Stimulated activated CD8-positive, alpha-beta memory T cell treated with anti-CD3 and anti-CD28 coated beads, Interleukin-4, amount 100 ng/mL, for 48 hours (primary cell): Measurements from ENCODE around the gene TMEM191C.
"Not testable (repeated sequence)": the region's sequence is repeated elsewhere in the genome, so short reads cannot be mapped to it uniquely, and the experiment has no call there.

ENCODE experiments used
- DNase-seq: peaks from one replicate; pipeline ENCODE4 v3.0.0-alpha.2; 2020

TMEM191C gene

DNA sequence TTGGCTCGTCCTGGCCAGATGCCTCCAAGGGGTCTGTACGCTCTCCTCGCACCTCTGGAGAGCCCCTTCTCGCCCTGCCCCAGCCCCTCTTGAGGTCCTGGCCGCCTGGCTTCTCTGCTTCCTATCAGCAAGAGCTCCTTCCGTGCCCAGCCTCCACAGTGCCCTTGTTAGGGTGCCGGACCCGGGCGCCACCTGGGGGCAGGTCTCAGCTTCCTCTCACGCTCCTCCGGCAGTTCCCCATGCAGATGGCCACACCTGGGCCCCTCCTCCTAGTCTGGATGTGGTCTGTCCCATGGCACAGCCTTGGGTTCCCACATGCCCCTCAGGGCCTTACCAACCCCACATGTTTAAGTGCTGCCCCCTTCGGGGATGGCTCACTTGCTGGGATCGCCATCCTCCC is 6.5 kb downstream of the TMEM191C start:
- not testable (repeated sequence) for DNase-seq

DNA sequence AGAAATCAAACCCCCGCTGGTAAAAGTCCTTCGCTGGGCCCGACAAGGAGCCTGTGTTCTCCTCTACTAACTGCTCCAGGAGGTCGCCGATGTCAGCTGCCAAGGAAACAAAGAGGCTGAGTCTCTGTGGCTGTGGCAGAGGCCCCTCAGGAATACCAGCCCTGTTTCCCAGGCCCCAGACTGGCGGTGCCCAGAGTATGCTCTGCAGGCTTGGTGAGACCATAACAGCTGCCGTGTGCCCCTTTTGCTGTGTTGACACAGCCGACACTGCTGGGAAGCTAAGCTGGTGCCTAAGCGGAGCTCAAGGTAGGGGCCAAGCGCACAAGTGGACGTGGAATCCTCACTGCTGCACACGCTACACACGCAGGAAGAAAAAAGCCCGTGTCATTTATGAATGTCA is 16.9 kb downstream of the TMEM191C start:
- not testable (repeated sequence) for DNase-seq

DNA sequence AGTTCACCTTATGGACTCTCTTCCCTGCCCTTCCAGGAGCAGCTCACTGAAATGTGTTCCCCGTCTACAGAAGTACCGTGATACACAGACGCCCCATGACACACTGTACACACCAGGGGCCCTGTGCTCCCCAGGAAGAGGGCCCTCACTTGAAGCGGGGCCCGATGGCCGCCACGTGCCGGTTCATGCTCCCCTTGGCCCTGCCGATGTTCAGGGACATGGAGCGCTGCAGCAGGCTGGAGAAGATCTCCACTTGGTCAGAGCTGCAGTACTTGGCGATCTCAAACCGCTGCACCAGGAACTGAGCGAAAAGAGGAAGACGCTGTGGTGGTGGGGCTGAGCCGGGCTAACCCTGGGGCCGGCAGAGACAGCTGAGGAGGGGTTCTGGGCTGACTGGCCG is 20.5 kb downstream of the TMEM191C start:
- DNase-seq, result not testable (repeated sequence)

DNA sequence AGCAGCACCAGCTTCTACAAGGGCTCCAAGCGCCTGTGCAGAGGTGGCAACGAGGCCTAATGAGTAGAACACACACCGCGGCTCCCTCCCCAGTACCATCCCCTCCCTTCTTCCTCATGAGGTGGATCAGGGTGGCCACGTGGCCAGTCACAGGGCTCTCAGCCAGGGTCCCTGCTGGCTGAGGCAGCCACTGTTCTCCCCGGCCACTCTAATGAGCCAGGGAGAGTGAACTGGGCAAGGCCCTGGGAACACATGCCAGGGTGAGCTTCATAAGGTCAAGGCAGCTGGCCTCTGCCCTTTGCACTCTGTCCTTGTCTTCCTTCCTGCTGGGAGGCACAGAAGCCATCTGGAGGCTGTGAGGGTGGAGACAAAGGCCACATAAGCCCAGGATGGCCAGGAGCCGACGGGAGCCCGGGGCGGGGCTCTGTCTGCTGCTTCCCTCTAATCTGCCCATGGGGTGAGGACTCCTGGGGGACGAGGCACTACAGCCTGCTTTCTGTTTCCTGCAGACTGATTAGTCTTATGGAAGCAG is 22.0 kb downstream of the TMEM191C start:
- not testable (repeated sequence) for DNase-seq

DNA sequence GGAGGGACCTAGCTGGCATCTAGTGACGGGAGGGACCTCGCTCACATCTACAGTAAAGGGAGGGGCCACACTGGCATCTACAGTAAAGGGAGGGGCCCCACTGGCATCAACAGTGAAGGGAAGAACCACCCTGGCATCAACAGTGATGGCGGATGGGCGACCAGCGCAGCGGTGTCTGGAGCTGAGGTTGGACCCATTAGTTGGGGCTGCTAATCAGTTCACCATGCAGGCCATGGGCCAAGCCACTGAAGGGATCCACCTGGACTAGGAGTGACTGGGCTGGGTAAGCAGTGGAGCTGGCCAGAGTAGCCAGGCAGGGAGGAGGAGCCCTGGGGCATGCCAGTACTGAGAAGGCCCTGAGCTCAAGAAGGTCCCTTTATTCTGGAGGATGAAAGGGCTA is 23.4 kb downstream of the TMEM191C start:
- not testable (repeated sequence) for DNase-seq

DNA sequence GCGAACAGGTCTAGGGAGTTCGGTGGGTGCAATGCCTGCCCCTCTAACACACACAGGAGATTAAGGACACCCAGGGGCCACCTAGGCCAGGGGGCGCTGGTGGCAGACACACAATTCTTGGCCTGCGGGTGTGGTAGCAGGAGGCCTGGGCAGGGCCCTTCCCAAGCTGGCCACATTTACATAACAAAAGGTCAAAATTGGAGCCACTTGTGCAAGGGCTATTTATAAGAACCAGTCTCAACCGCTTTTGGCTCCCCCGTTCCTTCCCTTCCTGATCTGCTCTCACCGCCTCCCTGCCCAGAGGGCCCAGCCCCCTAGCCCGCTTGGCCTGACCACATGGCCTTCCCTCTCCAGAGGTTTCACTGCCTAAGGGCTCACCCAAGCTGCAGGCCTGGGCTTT is 25.1 kb downstream of the TMEM191C start:
- not testable (repeated sequence) for DNase-seq

DNA sequence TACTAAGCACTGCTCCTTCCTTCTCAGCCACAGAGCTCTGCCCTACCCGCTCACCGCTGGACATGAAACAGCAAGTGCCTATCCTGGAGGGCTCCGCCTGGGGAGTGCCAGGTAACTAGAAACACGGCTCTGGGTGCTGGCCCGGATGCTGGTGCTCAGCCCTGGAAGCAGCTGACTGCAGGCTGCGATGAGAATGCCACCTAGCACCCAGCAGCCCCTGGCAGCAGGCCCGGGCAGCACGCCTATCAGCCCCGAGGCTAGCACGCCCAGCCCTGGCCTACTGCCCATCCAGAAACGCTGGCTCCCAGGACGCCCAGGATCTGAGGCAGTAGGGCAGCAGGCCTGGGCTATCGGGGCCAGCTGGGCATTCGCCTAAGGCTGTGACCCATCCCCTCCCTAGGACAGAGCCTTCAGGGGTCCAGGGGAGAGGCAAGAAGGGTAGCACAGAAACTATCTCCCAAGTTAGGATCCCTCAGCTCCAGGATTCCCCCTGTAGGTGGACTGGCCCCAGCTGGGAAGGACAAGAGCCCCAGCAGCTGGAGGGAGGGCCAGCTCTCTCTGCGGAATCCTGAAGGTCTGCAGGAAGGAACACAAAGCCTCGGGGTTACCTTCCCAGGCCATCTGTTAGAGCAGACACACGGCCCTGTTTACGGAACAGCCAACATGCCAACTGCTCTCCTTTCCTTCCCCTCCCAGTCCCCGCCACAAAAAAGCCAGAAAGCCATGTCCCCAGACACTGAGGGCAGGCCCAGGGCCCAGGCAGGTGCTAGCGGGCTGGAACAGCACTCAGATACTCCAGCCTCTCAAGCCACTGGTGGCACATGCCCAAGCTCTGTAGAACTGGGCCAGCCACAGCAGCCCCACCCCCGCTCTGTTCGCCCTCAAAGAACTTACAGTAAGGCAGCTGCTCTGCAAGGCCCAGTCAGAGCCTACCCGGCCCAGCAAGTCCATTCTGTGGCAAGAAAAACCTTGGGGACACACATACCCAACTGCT is 26.9 kb downstream of the TMEM191C start:
- not testable (repeated sequence) for DNase-seq

DNA sequence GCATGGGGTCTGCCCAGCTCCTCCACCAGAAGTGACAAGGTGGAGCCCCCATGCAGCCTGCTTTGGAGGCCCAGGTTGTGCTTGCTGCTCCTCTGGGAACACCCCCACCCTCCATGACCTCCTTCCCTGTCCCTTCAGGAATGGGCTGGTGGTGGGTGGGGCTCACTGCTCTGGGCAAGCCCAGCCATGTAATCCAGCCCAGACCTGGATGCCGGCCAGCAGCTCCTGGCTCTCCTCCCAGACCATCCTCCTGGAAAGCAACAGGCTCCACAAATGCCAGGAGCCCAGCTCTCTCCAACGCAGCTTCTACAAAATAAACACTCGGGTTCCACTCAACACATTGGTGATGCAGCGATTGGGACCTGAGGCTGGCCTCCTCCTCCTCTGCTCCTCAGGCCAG is 30.8 kb downstream of the TMEM191C start:
- not testable (repeated sequence) for DNase-seq

DNA sequence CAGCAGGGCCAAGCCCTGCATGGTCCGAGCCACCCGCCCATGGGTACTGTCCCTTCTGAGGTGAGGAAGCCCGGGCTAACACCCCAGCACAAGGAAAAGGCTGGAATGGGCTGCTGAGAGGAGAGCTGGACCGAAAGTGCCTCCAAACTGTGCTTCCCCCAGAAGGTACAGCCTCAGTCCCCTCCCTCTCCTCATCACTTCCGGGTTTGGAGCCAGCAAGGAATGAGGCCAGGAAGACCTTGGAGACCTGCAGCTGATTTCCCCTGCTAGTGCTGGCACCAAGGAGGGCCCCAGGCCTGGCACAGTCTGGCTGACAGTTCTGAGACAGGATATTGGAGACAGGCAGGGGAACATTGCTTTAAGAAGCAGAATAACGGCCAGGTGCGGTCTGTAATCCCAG is 31.3 kb downstream of the TMEM191C start:
- not testable (repeated sequence) for DNase-seq

DNA sequence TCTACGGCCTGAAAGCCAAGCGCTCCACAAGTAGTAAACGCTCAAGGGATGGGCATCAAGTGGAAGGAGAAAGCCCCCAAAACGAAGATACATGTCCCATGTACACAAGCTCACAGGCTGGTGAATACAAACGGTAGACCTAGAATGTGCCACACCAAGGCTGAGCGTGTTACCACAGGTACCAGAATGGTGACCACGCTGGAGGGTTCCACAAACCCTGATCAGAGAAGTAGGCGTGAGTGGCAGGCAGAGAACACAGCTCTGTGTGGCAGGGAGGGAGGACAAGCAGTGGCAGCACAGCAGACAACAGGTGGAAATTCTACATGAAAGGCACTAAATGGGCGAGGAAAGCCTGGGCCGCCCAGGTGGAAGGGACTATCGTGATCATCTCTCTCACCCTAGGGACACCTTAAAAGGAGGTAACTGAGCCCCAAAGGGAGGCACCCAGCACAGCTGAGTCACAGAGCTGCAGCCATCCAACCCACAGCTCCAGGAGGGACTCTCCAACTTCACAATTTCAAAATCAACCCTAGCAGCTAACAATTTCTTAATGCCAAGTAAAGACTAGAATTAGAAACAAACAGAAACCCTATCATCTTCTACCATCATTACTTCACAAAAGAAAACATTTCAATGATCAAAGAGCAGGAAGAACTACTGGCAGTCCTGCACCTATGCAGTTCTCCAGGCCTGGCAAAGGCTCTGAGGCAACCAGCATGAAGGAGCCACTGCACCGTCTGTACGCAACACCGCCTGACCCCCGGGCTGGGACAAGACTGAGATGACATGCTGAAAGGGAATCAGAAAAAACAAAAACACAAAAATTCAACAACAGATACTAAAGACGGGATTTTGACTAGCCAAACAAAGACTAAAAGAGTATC is 32.7 kb downstream of the TMEM191C start:
- not testable (repeated sequence) for DNase-seq

DNA sequence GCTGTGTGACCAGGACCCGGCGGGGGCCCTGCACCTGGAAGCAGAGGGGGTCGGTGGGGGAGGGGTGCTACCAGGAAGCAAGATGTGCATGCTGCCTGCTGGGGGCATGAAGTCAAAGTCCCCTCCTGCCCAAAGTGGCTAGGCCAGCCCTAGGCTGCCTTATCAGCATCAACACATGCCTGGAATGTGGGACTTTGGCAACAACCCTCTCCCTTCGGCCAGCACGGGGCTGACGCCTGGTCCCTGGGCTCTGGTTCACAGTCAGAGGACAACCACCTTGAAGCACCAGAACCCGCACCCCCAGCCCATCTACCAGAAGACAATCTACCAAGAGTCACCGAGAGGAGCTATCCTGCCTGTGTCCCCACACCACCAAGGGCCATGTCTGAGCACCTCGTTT is 43.2 kb downstream of the TMEM191C start:
- DNase-seq, result not testable (repeated sequence)

DNA sequence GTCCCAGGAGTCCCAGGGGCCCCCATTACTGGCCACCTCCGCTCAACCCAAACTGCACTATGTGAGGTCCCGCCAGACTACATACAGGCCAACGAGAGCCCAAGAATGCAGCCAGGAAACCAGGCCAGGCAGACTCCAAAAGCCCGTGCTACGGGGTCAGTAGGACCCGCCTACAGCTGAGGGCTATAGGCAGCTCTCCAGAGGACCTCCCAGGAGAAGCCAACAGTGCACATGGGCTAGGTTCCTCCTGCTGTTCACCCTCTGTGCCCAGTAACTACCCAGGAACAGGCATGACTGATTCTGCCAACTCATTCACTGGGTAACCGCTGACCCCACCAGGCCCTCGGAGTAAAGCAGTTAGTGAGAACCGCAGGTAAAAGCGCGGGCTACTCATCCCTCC is 44.8 kb downstream of the TMEM191C start:
- not testable (repeated sequence) for DNase-seq

DNA sequence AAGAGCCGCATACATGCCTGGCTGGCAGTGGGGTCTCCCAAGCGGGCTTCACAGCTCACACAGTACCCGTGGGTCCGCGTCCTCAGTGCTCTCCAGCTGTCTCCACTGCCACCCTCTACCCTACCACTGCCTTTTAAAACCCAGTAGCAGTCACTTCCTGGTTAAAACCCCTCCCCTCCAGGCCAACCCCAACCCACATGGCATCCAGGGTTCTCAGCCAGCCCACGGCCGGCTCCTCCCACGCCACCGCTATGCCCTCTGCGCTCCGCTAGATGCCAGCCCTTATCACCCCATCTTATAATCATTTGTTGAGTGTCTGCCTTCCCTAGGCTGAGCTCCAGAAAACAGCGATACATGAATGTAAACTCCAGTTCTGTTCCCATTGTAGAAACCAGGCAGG is 46.9 kb downstream of the TMEM191C start:
- not testable (repeated sequence) for DNase-seq

DNA sequence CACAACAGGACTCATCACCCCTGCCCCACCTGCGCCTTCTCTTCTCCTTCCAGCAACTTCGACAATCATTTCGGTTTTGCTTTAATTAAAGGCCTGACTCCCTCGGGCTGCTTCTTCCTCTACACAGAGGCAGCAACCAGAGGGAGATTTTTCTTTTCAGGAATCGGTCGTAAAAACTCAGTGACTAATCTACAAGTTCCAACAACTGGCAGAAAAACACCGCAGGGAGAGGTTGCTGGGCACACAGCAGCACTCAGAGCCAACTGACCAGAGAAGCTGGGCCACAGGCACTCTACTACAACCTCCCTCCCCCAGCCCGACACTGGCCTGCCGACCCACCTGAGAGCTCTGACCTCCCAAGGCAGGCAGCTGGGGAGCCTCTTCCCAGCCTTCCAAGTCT is 48.0 kb downstream of the TMEM191C start:
- not testable (repeated sequence) for DNase-seq

DNA sequence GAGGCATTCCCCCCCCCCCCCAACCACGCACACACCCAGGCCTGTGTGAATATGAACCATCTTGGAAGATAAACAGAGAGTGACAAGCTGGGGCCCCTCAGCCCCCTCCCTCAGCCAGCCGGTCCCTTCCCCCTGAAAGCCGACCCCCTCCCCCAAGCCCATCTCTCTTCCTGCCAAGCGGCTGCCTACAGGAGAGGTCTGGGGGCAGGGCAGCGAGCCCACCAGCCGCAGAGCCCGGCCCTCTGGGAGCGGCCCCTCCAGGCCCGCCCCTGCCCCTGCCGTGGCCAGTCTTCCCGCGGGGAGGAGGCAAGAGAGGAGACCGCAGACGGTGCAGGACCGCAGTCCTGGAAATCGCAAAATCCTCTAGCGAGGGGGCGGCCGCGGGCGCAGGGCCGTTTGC is 49.3 kb downstream of the TMEM191C start:
- not testable (repeated sequence) for DNase-seq

DNA sequence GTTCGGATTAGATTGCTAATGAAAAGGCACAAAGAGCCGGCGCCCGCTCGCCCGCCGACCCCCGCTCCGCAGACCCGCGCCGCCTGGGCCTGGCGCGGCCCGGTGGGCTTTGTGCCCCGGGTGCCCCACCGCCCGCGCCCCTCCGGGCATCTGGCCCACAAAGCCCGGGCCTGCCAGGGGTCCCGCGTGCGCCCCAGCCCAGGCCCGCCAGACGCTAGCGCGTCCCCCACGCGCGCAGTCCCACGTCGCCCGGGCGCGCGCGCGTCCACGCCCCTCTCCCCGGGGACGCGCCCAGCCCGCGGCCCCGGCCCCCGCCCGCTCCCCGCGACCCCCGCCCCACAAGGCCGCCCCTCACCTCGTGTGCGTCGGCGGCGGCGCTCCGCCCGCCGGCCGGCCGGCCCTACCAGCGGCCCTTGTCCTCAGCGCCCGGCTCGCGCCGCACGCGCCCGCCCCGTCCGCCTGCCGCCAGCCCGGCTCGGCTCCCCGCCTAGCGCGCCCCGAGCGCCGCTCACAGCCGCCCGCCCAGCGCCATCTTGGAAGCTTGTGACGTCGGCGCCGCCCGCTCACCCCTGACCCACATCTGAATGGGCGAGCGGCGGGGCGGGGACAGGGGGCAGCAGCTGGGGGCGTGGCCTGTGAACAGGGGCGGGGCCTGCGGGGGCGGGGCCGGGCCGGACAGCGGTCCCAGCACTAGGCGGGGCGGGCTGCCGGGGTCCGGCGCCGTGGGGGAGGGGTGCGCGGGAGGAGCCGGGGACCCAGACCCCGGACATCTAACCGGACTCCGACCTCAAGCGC is 50.0 kb downstream of the TMEM191C start:
- not testable (repeated sequence) for DNase-seq
